Liver (tissue), 3 donors: ENCODE measurements around the gene SLX4IP.

Experiments
- ATF3 ChIP-seq: IDR thresholded peaks from 2 replicates; pipeline ENCODE4 v1.6.1; 2016; ENCODE audit warnings: antibody characterized with exemption
- EGR1 ChIP-seq, 2 donors: IDR thresholded peaks; 2 replicates each; pipeline ENCODE4 v1.6.1; 2016 to 2018; ENCODE audit warnings: antibody characterized with exemption in 2 of 2, low read depth in 2 of 2
- FOXA1 ChIP-seq: IDR thresholded peaks from 2 replicates; pipeline ENCODE4 v1.6.1; 2016; ENCODE audit warnings: antibody characterized with exemption
- RXRA ChIP-seq, 2 donors: IDR thresholded peaks; 2 replicates each; pipeline ENCODE4 v1.6.1; 2017 to 2018; ENCODE audit warnings: antibody characterized with exemption in 2 of 2, mild to moderate bottlenecking in 1 of 2
- TAF1 ChIP-seq: conservative IDR thresholded peaks from 2 replicates; pipeline ENCODE4 v1.6.1; 2016; ENCODE audit warnings: antibody characterized with exemption, mild to moderate bottlenecking
- YY1 ChIP-seq: IDR thresholded peaks from 2 replicates; pipeline ENCODE4 v1.6.1; 2016; ENCODE audit warnings: antibody characterized with exemption, mild to moderate bottlenecking
- TF ChIP-seq, protein P1 (sequence below): fragments of 150-350 bp; IDR thresholded peaks from 2 replicates; pipeline ENCODE4 v1.5.1; 2017; ENCODE audit warnings: improper control_type of control experiment, low read depth, low read length; ENCODE audit not compliant: missing input control
- TF ChIP-seq, protein P2 (sequence below): IDR thresholded peaks from 2 replicates; pipeline ENCODE4 v1.6.1; 2016; ENCODE audit warnings: antibody characterized with exemption, mild to moderate bottlenecking
- donor health status: healthy.
- donor health status: healthy.

GRCh38 chr20:10646886-10647420, 211.8 kb downstream of the SLX4IP start:
- TF ChIP-seq, protein P1, sequence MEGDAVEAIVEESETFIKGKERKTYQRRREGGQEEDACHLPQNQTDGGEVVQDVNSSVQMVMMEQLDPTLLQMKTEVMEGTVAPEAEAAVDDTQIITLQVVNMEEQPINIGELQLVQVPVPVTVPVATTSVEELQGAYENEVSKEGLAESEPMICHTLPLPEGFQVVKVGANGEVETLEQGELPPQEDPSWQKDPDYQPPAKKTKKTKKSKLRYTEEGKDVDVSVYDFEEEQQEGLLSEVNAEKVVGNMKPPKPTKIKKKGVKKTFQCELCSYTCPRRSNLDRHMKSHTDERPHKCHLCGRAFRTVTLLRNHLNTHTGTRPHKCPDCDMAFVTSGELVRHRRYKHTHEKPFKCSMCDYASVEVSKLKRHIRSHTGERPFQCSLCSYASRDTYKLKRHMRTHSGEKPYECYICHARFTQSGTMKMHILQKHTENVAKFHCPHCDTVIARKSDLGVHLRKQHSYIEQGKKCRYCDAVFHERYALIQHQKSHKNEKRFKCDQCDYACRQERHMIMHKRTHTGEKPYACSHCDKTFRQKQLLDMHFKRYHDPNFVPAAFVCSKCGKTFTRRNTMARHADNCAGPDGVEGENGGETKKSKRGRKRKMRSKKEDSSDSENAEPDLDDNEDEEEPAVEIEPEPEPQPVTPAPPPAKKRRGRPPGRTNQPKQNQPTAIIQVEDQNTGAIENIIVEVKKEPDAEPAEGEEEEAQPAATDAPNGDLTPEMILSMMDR, result no peak
- no peak for TF ChIP-seq RXRA (IDR thresholded peaks at IDR 0.05)
- TF ChIP-seq TAF1, result no peak
- no peak for TF ChIP-seq YY1
- TF ChIP-seq FOXA1, result no peak
- TF ChIP-seq, protein P2, sequence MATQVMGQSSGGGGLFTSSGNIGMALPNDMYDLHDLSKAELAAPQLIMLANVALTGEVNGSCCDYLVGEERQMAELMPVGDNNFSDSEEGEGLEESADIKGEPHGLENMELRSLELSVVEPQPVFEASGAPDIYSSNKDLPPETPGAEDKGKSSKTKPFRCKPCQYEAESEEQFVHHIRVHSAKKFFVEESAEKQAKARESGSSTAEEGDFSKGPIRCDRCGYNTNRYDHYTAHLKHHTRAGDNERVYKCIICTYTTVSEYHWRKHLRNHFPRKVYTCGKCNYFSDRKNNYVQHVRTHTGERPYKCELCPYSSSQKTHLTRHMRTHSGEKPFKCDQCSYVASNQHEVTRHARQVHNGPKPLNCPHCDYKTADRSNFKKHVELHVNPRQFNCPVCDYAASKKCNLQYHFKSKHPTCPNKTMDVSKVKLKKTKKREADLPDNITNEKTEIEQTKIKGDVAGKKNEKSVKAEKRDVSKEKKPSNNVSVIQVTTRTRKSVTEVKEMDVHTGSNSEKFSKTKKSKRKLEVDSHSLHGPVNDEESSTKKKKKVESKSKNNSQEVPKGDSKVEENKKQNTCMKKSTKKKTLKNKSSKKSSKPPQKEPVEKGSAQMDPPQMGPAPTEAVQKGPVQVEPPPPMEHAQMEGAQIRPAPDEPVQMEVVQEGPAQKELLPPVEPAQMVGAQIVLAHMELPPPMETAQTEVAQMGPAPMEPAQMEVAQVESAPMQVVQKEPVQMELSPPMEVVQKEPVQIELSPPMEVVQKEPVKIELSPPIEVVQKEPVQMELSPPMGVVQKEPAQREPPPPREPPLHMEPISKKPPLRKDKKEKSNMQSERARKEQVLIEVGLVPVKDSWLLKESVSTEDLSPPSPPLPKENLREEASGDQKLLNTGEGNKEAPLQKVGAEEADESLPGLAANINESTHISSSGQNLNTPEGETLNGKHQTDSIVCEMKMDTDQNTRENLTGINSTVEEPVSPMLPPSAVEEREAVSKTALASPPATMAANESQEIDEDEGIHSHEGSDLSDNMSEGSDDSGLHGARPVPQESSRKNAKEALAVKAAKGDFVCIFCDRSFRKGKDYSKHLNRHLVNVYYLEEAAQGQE, result no peak
- no peak for TF ChIP-seq EGR1 (IDR thresholded peaks at IDR 0.05; ENCODE audit: low read depth in 2 of 2)
- no peak for TF ChIP-seq ATF3
